H4 (cell line): ENCODE measurements around the gene ZNF41. TPM values are rescaled to one million over a fixed set of nuclear protein-coding genes. Genes with fewer than 3 reads are reported as not detected.
"Not testable (repeated sequence)": the region's sequence is repeated elsewhere in the genome, so short reads cannot be mapped to it uniquely, and the experiment has no call there.

Experiments used
- DNase-seq: peaks from one replicate; pipeline ENCODE4 v3.0.0-alpha.2; 2015; ENCODE audit warnings: low spot score
- total RNA-seq: library from RNA; depleted of rRNA; stranded (reverse); fragments of >200 nt; shearing (Covaris generic); gene quantifications from 2 replicates; pipeline ENCODE4 v1.2.3, GENCODE V29; 2014

The ZNF41 gene
- total RNA-seq, 1 experiment from 2014 or later, result 9.8 TPM

GRCh38 chrX:47492133-47492532, 9.1 kb upstream of the ZNF41 start:
- DNase-seq, result not testable (repeated sequence)

- no peak for DNase-seq
Observed at GRCh38 chrX:47489507-47490275, 6.7 kb upstream of the ZNF41 start.

- DNase-seq, result no peak
Observed at GRCh38 chrX:47484885-47485284, 1.9 kb upstream of the ZNF41 start.

- no peak for DNase-seq
Observed at GRCh38 chrX:47483306-47484268, 565 bp upstream of the ZNF41 start.

DNA sequence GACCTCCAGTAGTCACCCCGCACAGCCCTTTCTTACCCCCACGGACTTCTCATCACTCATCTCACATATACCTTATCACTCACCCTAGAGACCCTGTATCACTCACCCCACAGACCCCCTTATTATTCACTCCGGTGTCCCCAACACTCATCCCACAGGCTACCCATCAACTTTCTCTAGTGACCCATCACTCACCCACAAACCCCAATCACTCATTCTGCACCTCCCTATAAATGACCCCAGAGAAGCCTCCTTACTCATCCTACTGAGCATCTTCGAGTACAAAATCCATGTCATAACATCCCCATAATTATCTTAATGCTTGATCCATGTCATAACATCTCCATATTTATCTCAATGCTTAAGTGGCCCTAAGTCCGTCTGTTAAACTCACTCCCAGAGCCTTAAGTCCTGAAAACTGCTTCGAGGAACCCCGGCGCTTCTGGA, 934 bp downstream of the ZNF41 start:
- DNase-seq, result no peak

GRCh38 chrX:47481160-47481559, 1.9 kb downstream of the ZNF41 start:
- no peak for DNase-seq

DNA sequence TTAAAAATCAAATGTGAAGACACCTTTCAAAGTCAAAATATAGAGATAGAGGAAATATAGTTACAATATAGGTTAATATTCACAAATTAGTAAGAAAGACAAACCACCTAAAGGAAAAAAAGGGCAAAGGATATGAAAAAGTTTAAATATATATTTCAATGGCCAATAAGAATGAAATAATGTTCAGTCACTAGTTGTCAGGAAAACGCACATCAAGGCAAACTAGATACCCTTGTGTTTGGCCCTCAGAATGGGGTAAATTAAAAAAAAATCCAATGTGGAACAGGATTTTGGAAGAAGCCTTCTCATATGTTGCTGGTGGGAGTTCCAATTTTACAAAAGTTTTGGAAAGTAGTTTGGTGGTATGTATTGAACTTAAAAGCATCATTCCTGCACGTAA, 2.4 kb downstream of the ZNF41 start:
- DNase-seq, result no peak

DNA sequence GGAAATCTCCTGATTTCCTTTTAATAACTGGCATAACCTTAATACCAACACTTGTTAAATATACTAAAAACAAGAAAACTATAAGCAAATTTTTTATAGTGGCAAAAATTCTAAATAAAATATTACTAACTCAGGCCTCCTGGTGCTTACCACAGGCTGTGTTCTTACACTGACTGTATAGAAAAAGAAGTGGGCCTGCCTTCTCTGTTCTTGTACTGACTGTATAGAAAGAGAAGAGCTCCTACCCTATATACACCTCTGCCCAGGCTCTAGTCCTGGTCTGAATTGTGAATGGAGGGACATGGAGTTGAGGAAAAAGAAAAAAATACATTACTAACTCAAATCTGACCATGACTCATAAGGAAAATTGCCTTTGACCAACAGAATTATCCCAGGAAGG, 7.5 kb downstream of the ZNF41 start:
- no peak for DNase-seq

DNA sequence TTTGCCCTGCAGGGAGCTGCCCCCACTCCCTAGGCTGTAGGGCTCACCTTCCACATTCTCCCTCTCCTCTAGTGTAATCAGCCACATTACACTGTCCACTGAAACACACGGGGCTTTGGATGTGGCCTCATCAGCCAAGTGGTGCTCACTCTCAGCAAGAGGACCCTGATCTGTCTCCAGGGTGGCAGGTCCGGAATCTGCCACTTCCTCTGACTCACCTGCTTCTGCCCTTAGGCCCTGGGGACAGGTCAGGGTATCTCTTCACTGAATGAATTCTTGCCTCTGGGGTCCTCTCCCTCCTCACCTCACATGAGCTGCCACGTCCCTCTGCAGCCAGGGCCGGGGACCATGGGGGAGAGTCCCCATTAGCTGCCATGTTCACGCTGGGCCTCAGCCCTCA, 15.9 kb downstream of the ZNF41 start:
- no peak for DNase-seq

GRCh38 chrX:47460561-47460960, 22.5 kb downstream of the ZNF41 start:
- no peak for DNase-seq

GRCh38 chrX:47458528-47458927, 24.5 kb downstream of the ZNF41 start:
- DNase-seq, result no peak

GRCh38 chrX:47456080-47456479, 26.9 kb downstream of the ZNF41 start:
- no peak for DNase-seq

DNA sequence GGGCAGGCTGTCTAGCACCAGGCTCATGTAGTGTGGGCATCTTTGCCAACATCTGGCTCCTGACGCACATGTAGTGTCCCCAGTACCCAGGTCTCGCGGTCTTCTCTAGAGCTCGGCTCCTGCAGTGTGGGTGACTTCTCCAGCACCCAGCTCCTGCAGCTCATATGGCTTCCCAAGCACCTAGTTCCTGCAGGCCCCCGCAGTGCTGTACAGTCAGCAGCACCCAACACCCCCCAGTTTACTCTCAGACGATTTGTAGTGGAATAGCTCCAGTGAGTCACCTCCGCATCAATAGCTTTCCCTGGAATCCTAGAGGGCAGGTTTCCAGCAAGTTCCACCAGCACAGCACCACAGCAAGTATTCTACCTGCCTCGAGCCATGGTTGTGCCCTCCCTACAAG, 30.9 kb downstream of the ZNF41 start:
- no peak for DNase-seq

- no peak for DNase-seq
Observed at GRCh38 chrX:47448165-47448806, 34.7 kb downstream of the ZNF41 start.

DNA sequence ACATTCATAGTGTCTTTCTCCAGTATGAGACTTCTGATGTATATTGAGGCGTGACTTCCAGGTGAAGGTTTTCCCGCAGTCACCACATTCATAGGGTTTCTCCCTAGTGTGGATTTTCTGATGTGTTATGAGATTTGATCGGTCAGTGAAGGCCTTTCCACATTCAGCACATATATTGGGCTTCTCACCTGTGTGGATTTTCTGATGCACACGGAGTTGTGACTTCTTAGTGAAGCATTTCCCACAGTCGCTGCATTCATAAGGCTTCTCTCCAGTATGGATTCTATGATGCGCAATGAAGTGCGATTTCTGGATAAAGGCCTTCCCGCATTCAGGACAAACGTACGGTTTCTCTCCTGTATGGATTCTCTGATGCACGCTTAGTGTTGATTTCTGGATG, 35.4 kb downstream of the ZNF41 start:
- DNase-seq, result no peak

DNA sequence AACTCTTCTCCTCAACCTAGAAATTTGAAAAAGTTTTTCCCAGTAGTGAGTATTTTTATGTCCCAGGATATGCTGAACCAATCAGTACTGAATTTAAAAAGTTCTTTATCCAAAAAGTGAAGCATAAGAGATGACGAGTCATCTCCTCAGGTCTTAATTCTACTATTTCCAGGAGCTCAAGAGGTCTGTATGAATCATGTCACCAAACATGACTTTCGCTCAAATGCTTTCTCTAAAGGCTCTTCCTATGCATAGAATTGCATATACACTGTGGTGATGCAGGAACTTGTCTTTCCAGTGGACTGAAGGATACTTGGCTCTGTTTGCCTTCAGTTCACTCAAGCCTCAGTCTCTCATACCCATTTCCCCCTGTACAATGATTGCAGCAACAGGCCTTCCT, 36.1 kb downstream of the ZNF41 start:
- DNase-seq, result no peak

GRCh38 chrX:47446431-47446830, 36.6 kb downstream of the ZNF41 start:
- no peak for DNase-seq

- no peak for DNase-seq
Observed at GRCh38 chrX:47430925-47431324, 52.1 kb downstream of the ZNF41 start.

GRCh38 chrX:47422444-47422843, 60.6 kb downstream of the ZNF41 start:
- no peak for DNase-seq

GRCh38 chrX:47420962-47421361, 62.1 kb downstream of the ZNF41 start:
- no peak for DNase-seq

DNA sequence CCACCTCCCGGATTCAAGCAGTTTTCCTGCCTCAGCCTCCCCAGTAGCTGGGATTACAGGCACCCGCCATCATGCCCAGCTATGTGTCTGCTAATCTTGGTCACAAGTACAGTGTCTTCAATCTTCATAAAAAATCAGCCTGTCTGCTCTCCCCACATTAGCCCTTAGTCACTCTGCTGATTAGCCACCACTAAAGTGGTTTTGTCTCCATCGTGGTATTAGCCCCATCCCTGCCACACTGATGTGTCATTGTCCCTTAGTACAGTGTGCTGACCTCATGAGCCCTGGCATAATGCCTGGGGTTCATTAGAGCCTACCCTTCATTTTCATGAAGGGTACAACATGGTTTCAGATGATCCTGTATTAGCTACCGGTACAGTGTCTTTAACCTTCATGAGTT, 62.8 kb downstream of the ZNF41 start:
- DNase-seq, result no peak

DNA sequence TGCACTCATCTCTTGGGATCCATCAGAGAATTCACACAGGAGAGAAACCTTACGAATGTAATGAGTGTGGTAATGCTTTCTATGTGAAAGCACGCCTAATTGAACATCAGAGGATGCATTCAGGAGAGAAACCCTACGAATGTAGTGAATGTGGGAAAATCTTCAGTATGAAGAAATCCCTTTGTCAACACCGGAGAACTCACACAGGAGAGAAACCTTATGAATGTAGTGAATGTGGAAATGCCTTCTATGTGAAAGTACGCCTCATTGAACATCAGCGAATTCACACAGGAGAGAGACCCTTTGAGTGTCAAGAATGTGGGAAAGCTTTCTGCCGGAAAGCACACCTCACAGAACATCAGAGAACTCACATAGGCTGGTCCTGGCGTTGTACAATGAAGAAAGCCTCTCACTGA, 69.8 kb downstream of the ZNF41 start:
- DNase-seq, result no peak
